GM12865 (cell line): ENCODE measurements around the gene PLEKHA6.

ENCODE experiments used
- DNase-seq: peaks from one replicate; pipeline ENCODE4 v3.0.0; 2010; ENCODE audit warnings: low read depth
- H3K4me3 ChIP-seq: 2 replicates; pipeline ENCODE4 v1.5.1; 2011; ENCODE audit warnings: mild to moderate bottlenecking, low read depth, low read length, control low read depth
- CTCF ChIP-seq: IDR thresholded peaks from 2 replicates; pipeline ENCODE4 v1.5.1; 2011; ENCODE audit warnings: low read length, control low read depth, low read depth, inconsistent platforms; ENCODE audit not compliant: insufficient read depth; ENCODE audit errors: missing control alignments

Gene PLEKHA6, protein sequence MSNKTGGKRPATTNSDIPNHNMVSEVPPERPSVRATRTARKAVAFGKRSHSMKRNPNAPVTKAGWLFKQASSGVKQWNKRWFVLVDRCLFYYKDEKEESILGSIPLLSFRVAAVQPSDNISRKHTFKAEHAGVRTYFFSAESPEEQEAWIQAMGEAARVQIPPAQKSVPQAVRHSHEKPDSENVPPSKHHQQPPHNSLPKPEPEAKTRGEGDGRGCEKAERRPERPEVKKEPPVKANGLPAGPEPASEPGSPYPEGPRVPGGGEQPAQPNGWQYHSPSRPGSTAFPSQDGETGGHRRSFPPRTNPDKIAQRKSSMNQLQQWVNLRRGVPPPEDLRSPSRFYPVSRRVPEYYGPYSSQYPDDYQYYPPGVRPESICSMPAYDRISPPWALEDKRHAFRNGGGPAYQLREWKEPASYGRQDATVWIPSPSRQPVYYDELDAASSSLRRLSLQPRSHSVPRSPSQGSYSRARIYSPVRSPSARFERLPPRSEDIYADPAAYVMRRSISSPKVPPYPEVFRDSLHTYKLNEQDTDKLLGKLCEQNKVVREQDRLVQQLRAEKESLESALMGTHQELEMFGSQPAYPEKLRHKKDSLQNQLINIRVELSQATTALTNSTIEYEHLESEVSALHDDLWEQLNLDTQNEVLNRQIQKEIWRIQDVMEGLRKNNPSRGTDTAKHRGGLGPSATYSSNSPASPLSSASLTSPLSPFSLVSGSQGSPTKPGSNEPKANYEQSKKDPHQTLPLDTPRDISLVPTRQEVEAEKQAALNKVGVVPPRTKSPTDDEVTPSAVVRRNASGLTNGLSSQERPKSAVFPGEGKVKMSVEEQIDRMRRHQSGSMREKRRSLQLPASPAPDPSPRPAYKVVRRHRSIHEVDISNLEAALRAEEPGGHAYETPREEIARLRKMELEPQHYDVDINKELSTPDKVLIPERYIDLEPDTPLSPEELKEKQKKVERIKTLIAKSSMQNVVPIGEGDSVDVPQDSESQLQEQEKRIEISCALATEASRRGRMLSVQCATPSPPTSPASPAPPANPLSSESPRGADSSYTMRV

DNA sequence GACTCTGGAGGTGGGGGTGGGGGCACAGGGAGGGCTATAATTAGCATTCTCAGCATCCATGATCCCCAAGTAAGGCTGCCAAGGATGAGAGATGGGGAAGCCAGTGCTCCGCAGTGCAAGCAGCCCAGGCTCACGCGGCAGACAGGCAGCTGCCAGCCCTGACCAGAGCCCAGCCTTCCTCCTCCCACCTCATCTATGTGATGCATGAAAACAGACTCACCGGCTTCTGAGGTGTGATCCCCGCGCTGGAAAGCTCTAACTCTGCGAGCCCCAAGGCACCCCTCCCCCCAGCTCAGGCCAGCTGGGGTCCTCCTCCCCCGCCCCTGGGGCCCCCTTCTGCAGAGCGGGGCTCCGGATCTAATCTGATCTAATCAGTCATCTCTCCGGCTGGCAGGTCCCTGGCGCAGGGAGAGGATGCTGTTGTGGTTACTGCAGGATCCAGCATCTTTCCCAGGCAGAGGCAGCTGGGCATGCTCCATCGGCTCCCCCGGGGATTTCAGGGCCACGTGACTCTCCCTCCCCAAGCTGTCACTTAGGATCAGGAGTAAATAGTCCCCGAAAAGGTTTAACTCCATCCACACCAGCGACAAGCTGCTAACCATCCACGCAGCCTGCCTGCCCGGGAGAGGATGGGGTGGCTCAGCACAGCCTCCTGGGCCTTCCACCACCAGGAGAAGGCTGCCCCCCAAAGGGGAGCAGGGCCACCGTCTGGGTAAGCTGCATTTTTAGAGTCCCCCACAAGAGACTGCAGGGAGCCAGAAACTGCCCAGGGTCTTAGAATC is at the start of gene PLEKHA6:
TSS of gene PLEKHA6 (minus strand) at position 456 of the 782 bp plus-strand sequence. CDS start 86,202 bp downstream, outside the sequence.
- no peak within 1 kb of the TSS for H3K4me3 ChIP-seq
- no peak for TF ChIP-seq CTCF
- no peak for DNase-seq

GRCh38 chr1:204409123-204409522 is 49.4 kb upstream of the PLEKHA6 start:
- DNase-seq, result no peak
- peak overlapping the region; percentile 99 for H3K4me3 ChIP-seq
- TF ChIP-seq CTCF, result no peak

GRCh38 chr1:204408602-204409001 is 48.9 kb upstream of the PLEKHA6 start:
- no peak for DNase-seq
- no peak for TF ChIP-seq CTCF
- peak overlapping the region; percentile 99 for H3K4me3 ChIP-seq

- DNase-seq, result peak; percentile 23
- TF ChIP-seq CTCF, result no peak
These were observed 48.4 kb upstream of the PLEKHA6 start for GRCh38 chr1:204408074-204408507.

DNA sequence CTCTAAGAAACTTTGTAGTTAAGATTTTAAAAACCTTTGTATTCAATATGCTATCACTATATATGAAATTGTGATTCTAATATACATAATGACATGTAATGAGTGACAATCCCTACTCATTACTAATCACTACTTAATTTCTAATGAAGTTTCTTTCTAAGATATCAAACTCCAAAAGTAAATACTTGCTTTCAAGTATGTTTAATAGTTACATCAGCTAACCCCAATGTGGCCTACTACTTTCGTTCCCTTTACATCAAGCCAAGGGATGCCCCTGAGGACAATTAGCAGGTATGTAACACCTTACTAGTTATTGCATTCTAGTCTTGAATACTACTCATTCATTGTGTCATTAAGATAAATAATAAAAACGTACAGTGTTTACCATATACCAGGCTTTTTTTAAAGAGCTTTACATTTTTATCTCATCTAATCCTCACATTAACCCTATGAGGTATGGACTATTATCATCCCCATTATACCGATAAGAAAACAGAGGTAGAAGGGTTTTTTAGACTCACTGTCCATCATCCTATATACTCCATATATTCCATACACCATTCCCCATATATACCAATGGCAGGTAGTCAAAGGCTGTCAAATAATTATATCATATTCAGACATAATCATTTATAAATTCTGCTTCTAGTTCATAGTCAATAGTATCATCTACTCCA is 47.7 kb upstream of the PLEKHA6 start:
- TF ChIP-seq CTCF, result no peak
- no peak for DNase-seq
- peak overlapping the region; percentile 99 for H3K4me3 ChIP-seq

More at GRCh38 chr1:204408074-204408507, 48.4 kb upstream of the PLEKHA6 start:
- H3K4me3 ChIP-seq, result peak overlapping the region; percentile 99
